ENCODE data around the gene WWOX. TPM values are rescaled to one million over a fixed set of nuclear protein-coding genes. Genes with fewer than 3 reads are reported as not detected.
A peak's percentile ranks its signal among the peaks of the same experiment; 100 is the strongest.

WWOX gene
- total and polyA plus RNA-seq, 2 of the 8 experiments (the other 6 are each of a cell fraction or from before 2014, with no cell fraction given), result 5.4 to 16.7 TPM

DNA sequence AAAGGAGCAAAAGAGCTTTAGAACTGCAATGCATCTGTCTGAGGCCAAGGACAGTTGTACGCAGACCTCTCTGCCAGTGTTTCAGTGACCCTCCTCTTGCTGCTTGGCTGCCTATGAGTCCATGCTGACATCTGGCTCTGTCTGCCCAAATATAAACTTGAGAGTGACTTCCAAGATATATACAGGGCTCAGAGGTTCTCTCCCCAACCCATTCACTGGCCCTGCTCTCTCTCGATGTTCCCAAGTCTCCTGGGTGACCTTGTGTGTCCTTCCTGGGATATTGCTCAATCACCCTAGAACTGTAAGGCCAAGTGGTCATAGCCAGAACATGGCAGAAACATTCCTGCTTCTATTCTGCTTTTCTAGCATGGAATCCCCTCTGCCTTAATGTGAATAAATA, 716.3 kb downstream of the WWOX start:
- Histone ChIP-seq H3K4me3 (ENCODE audit: extremely low read depth in 1 of 4, insufficient read depth in 2 of 4, low read depth in 3 of 4, low read length in 4 of 4) (no peak overlapping the region), H3K4me2 (ENCODE audit: insufficient read depth in 1 of 2, low read depth in 2 of 2, low read length in 2 of 2) (no peak overlapping the region), H4K91ac (replicated peaks; ENCODE audit: insufficient read length, low read length) (no peak overlapping the region), H3K23me2 (ENCODE audit: low read depth, low read length) (no peaks in the 10 kb centered on the region; the same call in 1 of the 2 replicates), H3K23ac (ENCODE audit: insufficient read length) (no peak overlapping the region), H3K9ac (replicated peaks in 1 of 4; ENCODE audit: extremely low read depth in 1 of 4, low read depth in 3 of 4, low read length in 3 of 4) (no peak overlapping the region), H3K79me1 (ENCODE audit: low read depth, low read length) (no peaks in the 10 kb centered on the region), H4K20me1 (replicated peaks in 1 of 2; ENCODE audit: control insufficient read depth in 1 of 2, insufficient read depth in 2 of 2, low read length in 2 of 2) (no peaks in the 10 kb centered on the region), H2BK15ac (ENCODE audit: low read length) (no peak overlapping the region), H4K5ac (ENCODE audit: insufficient read length, low read depth, low read length) (no peak overlapping the region), H2BK20ac (ENCODE audit: low read length) (no peak overlapping the region), H3K56ac (replicated peaks; ENCODE audit: insufficient read length, low read depth, low read length) (no peak overlapping the region), H2BK12ac (ENCODE audit: low read depth, low read length) (no peak overlapping the region), H2BK120ac (replicated peaks; ENCODE audit: low read depth, low read length) (no peak overlapping the region), H3K4me1 (replicated peaks in 1 of 4; ENCODE audit: control insufficient read depth in 3 of 4, insufficient read depth in 4 of 4, low read length in 3 of 4) (no peaks in the 10 kb centered on the region), H3K18ac (ENCODE audit: extremely low read depth, low read length) (no peak overlapping the region), H3K79me2 (ENCODE audit: control insufficient read depth in 1 of 2, insufficient read depth in 2 of 2, low read length in 2 of 2) (no peaks in the 10 kb centered on the region), H3K36me3 (ENCODE audit: control insufficient read depth in 2 of 4, insufficient read depth in 4 of 4, low read length in 3 of 4) (no peaks in the 10 kb centered on the region), H2BK5ac (ENCODE audit: low read depth, low read length) (no peak overlapping the region), H2AFZ (ENCODE audit: low read length) (no peak overlapping the region), H4K8ac (ENCODE audit: extremely low read depth, insufficient read depth, low read length) (no peak overlapping the region), H3K9me3 (ENCODE audit: insufficient read depth in 2 of 2, low read depth in 1 of 2, low read length in 1 of 2) (no peaks in the 10 kb centered on the region), H3K14ac (ENCODE audit: insufficient read length) (no peak overlapping the region), H3K4ac (replicated peaks; ENCODE audit: insufficient read length, low read depth, low read length) (no peak overlapping the region), H3K27ac (ENCODE audit: low read depth, low read length) (no peak overlapping the region), H2AK5ac (ENCODE audit: low read depth, low read length) (peak overlapping the region; percentile 4; the same call in 1 of the 2 replicates), H3K27me3 (replicated peaks in 1 of 4; ENCODE audit: control insufficient read depth in 3 of 4, extremely low read depth in 1 of 4, insufficient read depth in 3 of 4, low read length in 3 of 4) (no peaks in the 10 kb centered on the region)
- 90% methylated on average over 2 of the region's 2 CpGs; no CpG with 5 or more reads in 1 of the 2 experiments for WGBS, 2 experiments (ENCODE audit: extremely low coverage in 1 of 2, insufficient coverage in 1 of 2, insufficient read length in 1 of 2, insufficient replicate concordance in 2 of 2, low coverage in 1 of 2, low lambda C conversion rate in 2 of 2, missing lambda C conversion rate in 1 of 2)
- DNase-seq (ENCODE audit: low read depth in 1 of 2, low spot score in 2 of 2) (no peak), FAIRE-seq (no peak)
- peak; percentile 58 for TF ChIP-seq CEBPB (IDR thresholded peaks at IDR 0.05; ENCODE audit: low read depth, low read length)
- TF ChIP-seq NANOG (IDR thresholded peaks at IDR 0.05; ENCODE audit: insufficient read depth, low read depth, low read length, poor library complexity, severe bottlenecking), result no peak
- POLR2A ChIA-PET (ENCODE audit: partially characterized antibody), result no interaction called here
- CTCF ChIA-PET (ENCODE audit: partially characterized antibody), result interaction anchor here (0.6 to 1.0 kb wide), 3 partner anchors 185 to 1711 kb away, joined by 3 read pairs; no protein-coding TSS in a partner anchor

All from H1 (cell line).